ENCODE data around the gene HUS1B. TPM values are rescaled to one million over a fixed set of nuclear protein-coding genes. Genes with fewer than 3 reads are reported as not detected.

Gene HUS1B
- total and polyA plus RNA-seq, 9 of the 15 experiments (the other 6 are each of a cell fraction or from before 2014, with no cell fraction given), result 0.16 to 1.4 (median 0.38) TPM; not detected in 1

DNA sequence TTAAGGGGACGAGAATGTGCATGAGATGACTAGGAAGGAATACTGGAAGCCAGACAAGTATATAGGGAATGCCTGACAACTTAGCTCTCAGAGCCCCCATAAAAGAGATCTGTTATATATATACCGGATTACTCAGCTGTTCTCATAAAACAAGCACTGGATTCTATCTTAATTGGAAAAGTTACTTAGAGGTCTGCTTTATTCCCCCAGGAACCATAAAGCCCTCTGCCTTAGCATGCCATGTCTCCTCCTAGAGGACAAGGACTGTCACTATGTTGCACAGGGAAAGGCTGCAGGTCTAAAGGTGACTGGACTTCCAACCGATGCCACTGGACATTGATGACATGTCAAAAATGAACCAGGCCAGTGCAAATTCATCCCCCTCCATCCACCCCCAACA lies 29.6 kb upstream of the HUS1B start (continued):
- TF ChIP-seq, protein P1, sequence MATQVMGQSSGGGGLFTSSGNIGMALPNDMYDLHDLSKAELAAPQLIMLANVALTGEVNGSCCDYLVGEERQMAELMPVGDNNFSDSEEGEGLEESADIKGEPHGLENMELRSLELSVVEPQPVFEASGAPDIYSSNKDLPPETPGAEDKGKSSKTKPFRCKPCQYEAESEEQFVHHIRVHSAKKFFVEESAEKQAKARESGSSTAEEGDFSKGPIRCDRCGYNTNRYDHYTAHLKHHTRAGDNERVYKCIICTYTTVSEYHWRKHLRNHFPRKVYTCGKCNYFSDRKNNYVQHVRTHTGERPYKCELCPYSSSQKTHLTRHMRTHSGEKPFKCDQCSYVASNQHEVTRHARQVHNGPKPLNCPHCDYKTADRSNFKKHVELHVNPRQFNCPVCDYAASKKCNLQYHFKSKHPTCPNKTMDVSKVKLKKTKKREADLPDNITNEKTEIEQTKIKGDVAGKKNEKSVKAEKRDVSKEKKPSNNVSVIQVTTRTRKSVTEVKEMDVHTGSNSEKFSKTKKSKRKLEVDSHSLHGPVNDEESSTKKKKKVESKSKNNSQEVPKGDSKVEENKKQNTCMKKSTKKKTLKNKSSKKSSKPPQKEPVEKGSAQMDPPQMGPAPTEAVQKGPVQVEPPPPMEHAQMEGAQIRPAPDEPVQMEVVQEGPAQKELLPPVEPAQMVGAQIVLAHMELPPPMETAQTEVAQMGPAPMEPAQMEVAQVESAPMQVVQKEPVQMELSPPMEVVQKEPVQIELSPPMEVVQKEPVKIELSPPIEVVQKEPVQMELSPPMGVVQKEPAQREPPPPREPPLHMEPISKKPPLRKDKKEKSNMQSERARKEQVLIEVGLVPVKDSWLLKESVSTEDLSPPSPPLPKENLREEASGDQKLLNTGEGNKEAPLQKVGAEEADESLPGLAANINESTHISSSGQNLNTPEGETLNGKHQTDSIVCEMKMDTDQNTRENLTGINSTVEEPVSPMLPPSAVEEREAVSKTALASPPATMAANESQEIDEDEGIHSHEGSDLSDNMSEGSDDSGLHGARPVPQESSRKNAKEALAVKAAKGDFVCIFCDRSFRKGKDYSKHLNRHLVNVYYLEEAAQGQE (IDR thresholded peaks at IDR 0.05; ENCODE audit: borderline replicate concordance), result peak; percentile 44; the same call in 1 of the 2 replicates
- TF ChIP-seq, protein P1 (CRISPR knock-in tag; IDR thresholded peaks at IDR 0.05; ENCODE audit: low read depth), result no peak
- TF ChIP-seq EWSR1 (IDR thresholded peaks at IDR 0.05; ENCODE audit: borderline replicate concordance, low read depth, partially characterized antibody) (no peak), HLTF (IDR thresholded peaks at IDR 0.05) (no peak), RAD21 (CRISPR knock-in tag; conservative IDR thresholded peaks at IDR 0.05 in 1 of 2, IDR thresholded peaks at IDR 0.05 in 1 of 2) (peak; percentile 37 to 71), ZNF175 (CRISPR knock-in tag; IDR thresholded peaks at IDR 0.05; ENCODE audit: low read depth) (no peak)
- TF ChIP-seq, protein P2, sequence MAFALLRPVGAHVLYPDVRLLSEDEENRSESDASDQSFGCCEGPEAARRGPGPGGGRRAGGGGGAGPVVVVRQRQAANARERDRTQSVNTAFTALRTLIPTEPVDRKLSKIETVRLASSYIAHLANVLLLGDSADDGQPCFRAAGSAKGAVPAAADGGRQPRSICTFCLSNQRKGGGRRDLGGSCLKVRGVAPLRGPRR (CRISPR knock-in tag; IDR thresholded peaks at IDR 0.05), result no peak
- TF ChIP-seq, protein P3, sequence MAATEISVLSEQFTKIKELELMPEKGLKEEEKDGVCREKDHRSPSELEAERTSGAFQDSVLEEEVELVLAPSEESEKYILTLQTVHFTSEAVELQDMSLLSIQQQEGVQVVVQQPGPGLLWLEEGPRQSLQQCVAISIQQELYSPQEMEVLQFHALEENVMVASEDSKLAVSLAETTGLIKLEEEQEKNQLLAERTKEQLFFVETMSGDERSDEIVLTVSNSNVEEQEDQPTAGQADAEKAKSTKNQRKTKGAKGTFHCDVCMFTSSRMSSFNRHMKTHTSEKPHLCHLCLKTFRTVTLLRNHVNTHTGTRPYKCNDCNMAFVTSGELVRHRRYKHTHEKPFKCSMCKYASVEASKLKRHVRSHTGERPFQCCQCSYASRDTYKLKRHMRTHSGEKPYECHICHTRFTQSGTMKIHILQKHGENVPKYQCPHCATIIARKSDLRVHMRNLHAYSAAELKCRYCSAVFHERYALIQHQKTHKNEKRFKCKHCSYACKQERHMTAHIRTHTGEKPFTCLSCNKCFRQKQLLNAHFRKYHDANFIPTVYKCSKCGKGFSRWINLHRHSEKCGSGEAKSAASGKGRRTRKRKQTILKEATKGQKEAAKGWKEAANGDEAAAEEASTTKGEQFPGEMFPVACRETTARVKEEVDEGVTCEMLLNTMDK (IDR thresholded peaks at IDR 0.05; ENCODE audit: borderline replicate concordance, insufficient read depth, low read depth, low read length, poor library complexity, severe bottlenecking), result peak; percentile 9
